ENCODE results near the gene ARHGEF11. TPM values are rescaled to one million over a fixed set of nuclear protein-coding genes. Genes with fewer than 3 reads are reported as not detected.

Gene ARHGEF11
- total and polyA plus RNA-seq, 7 experiments from 2014 or later: 25.8 to 54.9 (median 32.1) TPM

GRCh38 chr1:156893048-156893953, 152.2 kb downstream of the ARHGEF11 start, which contains the start of gene PEAR1:
PEAR1 (plus strand) TSS chr1:156893718; CDS start chr1:156903927, 10,209 bp downstream.
- no peaks in the 10 kb centered on the region for H3K36me3 ChIP-seq (ENCODE audit: control insufficient read depth in 2 of 3, insufficient read depth in 3 of 3, low read length in 3 of 3)
- H3K9me3 ChIP-seq (ENCODE audit: control insufficient read depth in 2 of 3, low read length in 3 of 3): no peaks in the 10 kb centered on the region
- ChIA-PET POLR2A (interaction anchor here (1.1 kb wide), 1 partner anchor 74 kb away, joined by 3 read pairs; no protein-coding TSS in a partner anchor), CTCF (interaction anchor here (0.7 to 2.7 kb wide), 4 partner anchors 22 to 165 kb away, joined by 3 to 14 read pairs (median 6); partner anchors contain the start of genes ISG20L2 and METTL25B)
- Mint-ChIP-seq H3K9me3 (no peaks in the 10 kb centered on the region), H3K4me1 (peaks cover 13 to 34% (median 21%) of the 10 kb centered on the region in 7 donors), H3K4me3 (peak within 1 kb of the TSS; percentile 68 to 84 (median 75)), H3K27ac (peak within 1 kb of the TSS in 1 of 9 donors; percentile 25), H3K36me3 (no peaks in the 10 kb centered on the region), H3K27me3 (peaks cover 22 to 51% (median 42%) of the 10 kb centered on the region in 5 donors)
- DNase-seq: peak in 1 of 9 donors; percentile 10
- peaks cover 8 to 11% of the 10 kb centered on the region in 2 donors for H3K27me3 ChIP-seq (ENCODE audit: control insufficient read depth in 2 of 2, insufficient read depth in 2 of 2, low read length in 2 of 2)
- intact Hi-C loops (cut with micrococcal nuclease): loop anchor here in 1 of 2 donors (2.0 kb wide), 1 partner anchor 68 kb away; no protein-coding TSS in a partner anchor
- H3K4me3 ChIP-seq (ENCODE audit: low read length): peak within 1 kb of the TSS; percentile 41
- ATAC-seq: no peak
- no peak within 1 kb of the TSS for H3K27ac ChIP-seq (ENCODE audit: low read depth, low read length)
- peaks cover 0 to 8% of the 10 kb centered on the region in 2 donors for H3K4me1 ChIP-seq (ENCODE audit: control insufficient read depth in 2 of 2, insufficient read depth in 2 of 2, low read length in 2 of 2)

DNA sequence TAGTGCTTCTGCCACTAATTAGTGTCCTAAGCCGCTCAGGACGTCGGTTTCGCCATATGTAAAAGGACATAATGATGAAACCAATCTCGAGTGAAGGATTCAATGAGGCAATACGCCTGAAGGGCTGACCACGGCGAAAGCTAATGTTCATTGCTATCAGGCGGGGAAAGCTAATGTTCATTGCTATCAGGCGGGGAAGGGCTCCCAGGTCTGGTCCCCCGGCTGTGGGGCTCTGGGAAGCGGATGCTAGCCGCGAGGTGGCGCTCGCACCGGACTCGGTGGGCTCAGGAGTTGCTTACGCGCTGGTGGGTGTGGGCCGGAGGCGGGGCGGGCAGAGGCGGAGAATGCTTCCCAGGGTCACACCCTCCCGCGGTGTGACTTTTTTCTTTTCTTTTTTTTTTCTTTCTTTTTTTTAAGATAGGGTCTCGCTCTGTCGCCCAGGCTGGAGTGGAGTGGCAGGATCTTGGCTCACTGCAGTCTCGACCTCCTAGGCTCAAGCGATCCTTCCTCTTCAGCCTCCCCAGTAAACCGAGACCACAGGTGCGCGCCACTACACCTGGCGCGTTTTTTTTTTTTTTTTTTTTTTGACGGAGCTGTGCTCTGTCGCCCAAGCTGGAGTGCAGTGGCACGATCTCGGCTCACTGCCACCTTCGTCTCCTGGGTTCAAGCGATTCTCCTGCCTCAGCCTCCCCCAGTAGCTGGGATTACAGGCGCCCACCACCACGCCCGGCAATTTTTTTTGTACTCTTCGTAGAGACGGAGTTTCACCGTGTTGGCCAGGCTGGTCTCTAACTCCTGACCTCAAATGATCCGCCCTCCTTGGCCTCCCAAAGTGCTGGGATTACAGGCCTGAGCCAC, 153.1 kb downstream of the ARHGEF11 start:
- Mint-ChIP-seq H3K9me3 (no peaks in the 10 kb centered on the region), H3K27me3 (peaks cover 21 to 51% (median 43%) of the 10 kb centered on the region in 5 donors), H3K36me3 (no peaks in the 10 kb centered on the region), H3K27ac (no peak overlapping the region), H3K4me3 (peak overlapping the region; percentile 68 to 84 (median 75)), H3K4me1 (peaks cover 8 to 25% (median 18%) of the 10 kb centered on the region in 7 donors)
- peak overlapping the region; percentile 41 for H3K4me3 ChIP-seq (ENCODE audit: low read length)
- no peaks in the 10 kb centered on the region for H3K36me3 ChIP-seq (ENCODE audit: control insufficient read depth in 2 of 3, insufficient read depth in 3 of 3, low read length in 3 of 3)
- intact Hi-C loops (cut with micrococcal nuclease): loop anchor here (1.0 to 2.0 kb wide), 8 partner anchors 28 to 247 kb away; partner anchors contain the start of gene LRRC71 (in 2 of the 2)
- H3K27me3 ChIP-seq (ENCODE audit: control insufficient read depth in 2 of 2, insufficient read depth in 2 of 2, low read length in 2 of 2): peaks cover 8 to 11% of the 10 kb centered on the region in 2 donors
- CTCF ChIA-PET: interaction anchor here (0.7 to 2.7 kb wide), 7 partner anchors 21 to 217 kb away, joined by 3 to 14 read pairs (median 4); partner anchors contain the start of genes ISG20L2 and METTL25B
- ATAC-seq (peak; percentile 94), DNase-seq (peak; percentile 67 to 91 (median 79))
- no peak overlapping the region for H3K27ac ChIP-seq (ENCODE audit: low read depth, low read length)
- no peaks in the 10 kb centered on the region for H3K9me3 ChIP-seq (ENCODE audit: control insufficient read depth in 2 of 3, low read length in 3 of 3)
- POLR2A ChIA-PET: interaction anchor here (1.1 kb wide), 1 partner anchor 75 kb away, joined by 3 read pairs; no protein-coding TSS in a partner anchor
- peaks cover 0 to 8% of the 10 kb centered on the region in 2 donors for H3K4me1 ChIP-seq (ENCODE audit: control insufficient read depth in 2 of 2, insufficient read depth in 2 of 2, low read length in 2 of 2)

- Mint-ChIP-seq H3K36me3 (no peaks in the 10 kb centered on the region), H3K27ac (no peak overlapping the region), H3K4me1 (peaks cover 6 to 29% (median 17%) of the 10 kb centered on the region in 7 donors), H3K9me3 (no peaks in the 10 kb centered on the region), H3K27me3 (peaks cover 13 to 58% (median 40%) of the 10 kb centered on the region in 5 donors), H3K4me3 (no peak overlapping the region)
- Histone ChIP-seq H3K4me3 (ENCODE audit: low read length) (no peak overlapping the region), H3K36me3 (ENCODE audit: control insufficient read depth in 2 of 3, insufficient read depth in 3 of 3, low read length in 3 of 3) (no peaks in the 10 kb centered on the region), H3K27me3 (ENCODE audit: control insufficient read depth in 2 of 2, insufficient read depth in 2 of 2, low read length in 2 of 2) (peaks cover 8 to 11% of the 10 kb centered on the region in 2 donors), H3K9me3 (ENCODE audit: control insufficient read depth in 2 of 3, low read length in 3 of 3) (no peaks in the 10 kb centered on the region), H3K27ac (ENCODE audit: low read depth, low read length) (no peak overlapping the region), H3K4me1 (ENCODE audit: control insufficient read depth in 2 of 2, insufficient read depth in 2 of 2, low read length in 2 of 2) (peaks cover 0 to 8% of the 10 kb centered on the region in 2 donors)
- ChIA-PET CTCF (interaction anchor here (0.6 to 6.0 kb wide), 13 partner anchors 9 to 200 kb away, joined by 3 to 38 read pairs (median 7); no protein-coding TSS in a partner anchor), POLR2A (interaction anchor here (0.6 kb wide), 1 partner anchor 36 kb away, joined by 3 read pairs; no protein-coding TSS in a partner anchor)
- peak in 5 of 9 donors; percentile 17 to 66 (median 30) for DNase-seq
- intact Hi-C loops (cut with micrococcal nuclease): loop anchor here (1.0 kb wide), 6 partner anchors 30 to 201 kb away; partner anchors contain the start of gene NTRK1 (in 2 of the 2)
- peak; percentile 33 for ATAC-seq
These were observed 155.6 kb downstream of the ARHGEF11 start for GRCh38 chr1:156889802-156890580.

DNA sequence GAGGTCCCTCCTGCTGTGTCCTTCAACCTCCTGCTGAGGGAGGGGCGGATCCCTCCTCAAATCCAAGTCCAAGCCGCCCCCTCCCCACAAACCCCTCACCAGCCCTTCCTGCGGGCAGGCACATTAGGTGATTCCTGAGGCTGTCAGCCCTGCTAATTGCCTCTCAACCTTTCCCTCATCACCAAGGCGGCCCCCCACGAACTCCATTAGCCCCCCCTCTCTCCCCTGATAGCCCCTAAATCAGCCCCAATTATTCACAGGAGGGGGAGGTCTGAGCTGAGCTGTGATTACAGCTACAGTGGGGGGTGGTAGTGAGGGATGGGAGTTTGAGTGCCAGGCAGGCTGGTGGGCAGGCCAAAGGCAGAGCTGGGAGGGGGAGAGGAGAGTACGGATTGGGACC, 157.8 kb downstream of the ARHGEF11 start:
- no peaks in the 10 kb centered on the region for H3K9me3 ChIP-seq (ENCODE audit: control insufficient read depth in 2 of 3, low read length in 3 of 3)
- ATAC-seq: no peak
- Mint-ChIP-seq H3K9me3 (no peaks in the 10 kb centered on the region), H3K27ac (no peak overlapping the region), H3K4me1 (peaks cover 6 to 23% (median 12%) of the 10 kb centered on the region in 7 donors), H3K27me3 (peaks cover 13 to 55% (median 38%) of the 10 kb centered on the region in 5 donors), H3K4me3 (no peak overlapping the region), H3K36me3 (no peaks in the 10 kb centered on the region)
- no peak overlapping the region for H3K4me3 ChIP-seq (ENCODE audit: low read length)
- CTCF ChIA-PET: interaction anchor here (0.7 to 6.0 kb wide), 3 partner anchors 91 to 155 kb away, joined by 3 to 38 read pairs (median 4); no protein-coding TSS in a partner anchor
- intact Hi-C loops (cut with micrococcal nuclease): no loop called here
- no peak for DNase-seq
- H3K27ac ChIP-seq (ENCODE audit: low read depth, low read length): no peak overlapping the region
- no peaks in the 10 kb centered on the region for H3K4me1 ChIP-seq (ENCODE audit: control insufficient read depth in 2 of 2, insufficient read depth in 2 of 2, low read length in 2 of 2)
- no peaks in the 10 kb centered on the region for H3K27me3 ChIP-seq (ENCODE audit: control insufficient read depth in 2 of 2, insufficient read depth in 2 of 2, low read length in 2 of 2)
- POLR2A ChIA-PET: no interaction called here
- no peaks in the 10 kb centered on the region for H3K36me3 ChIP-seq (ENCODE audit: control insufficient read depth in 2 of 3, insufficient read depth in 3 of 3, low read length in 3 of 3)

DNA sequence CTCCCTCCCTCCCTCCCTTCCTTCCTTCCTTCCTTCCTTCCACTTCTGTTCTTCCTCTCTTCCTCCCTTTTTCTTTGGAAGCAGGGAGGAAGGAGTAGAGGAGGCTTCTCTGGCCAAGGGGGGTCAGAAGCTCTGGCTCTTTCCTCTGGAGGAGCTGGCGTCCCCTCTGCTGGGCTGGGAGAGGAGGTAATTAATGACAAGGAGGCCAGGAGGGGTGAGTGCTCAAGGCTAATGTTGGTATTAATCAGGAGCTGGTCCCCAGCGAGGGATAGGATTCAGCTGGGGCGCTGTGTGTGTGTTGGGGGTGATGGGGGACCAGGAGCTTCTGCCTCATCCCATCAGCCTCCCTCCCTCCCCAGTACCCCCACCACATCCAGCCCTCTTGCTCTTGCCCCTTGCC, 158.2 kb downstream of the ARHGEF11 start:
- Histone ChIP-seq H3K9me3 (ENCODE audit: control insufficient read depth in 2 of 3, low read length in 3 of 3) (no peaks in the 10 kb centered on the region), H3K27me3 (ENCODE audit: control insufficient read depth in 2 of 2, insufficient read depth in 2 of 2, low read length in 2 of 2) (no peaks in the 10 kb centered on the region), H3K4me3 (ENCODE audit: low read length) (no peak overlapping the region), H3K36me3 (ENCODE audit: control insufficient read depth in 2 of 3, insufficient read depth in 3 of 3, low read length in 3 of 3) (no peaks in the 10 kb centered on the region), H3K27ac (ENCODE audit: low read depth, low read length) (no peak overlapping the region), H3K4me1 (ENCODE audit: control insufficient read depth in 2 of 2, insufficient read depth in 2 of 2, low read length in 2 of 2) (no peaks in the 10 kb centered on the region)
- intact Hi-C loops (cut with micrococcal nuclease): no loop called here
- no peak overlapping the region for H3K4me3 Mint-ChIP-seq
- ChIA-PET POLR2A (no interaction called here), CTCF (interaction anchor here (6.0 kb wide), 1 partner anchor 90 kb away, joined by 38 read pairs; no protein-coding TSS in a partner anchor)
- DNase-seq: no peak
- peaks cover 14 to 59% (median 35%) of the 10 kb centered on the region in 5 donors for H3K27me3 Mint-ChIP-seq
- H3K27ac Mint-ChIP-seq: no peak overlapping the region
- no peak for ATAC-seq
- no peaks in the 10 kb centered on the region for H3K9me3 Mint-ChIP-seq
- peaks cover 6 to 19% (median 9%) of the 10 kb centered on the region in 7 donors for H3K4me1 Mint-ChIP-seq
- H3K36me3 Mint-ChIP-seq: no peaks in the 10 kb centered on the region
